GM12864 (cell line): ENCODE data around the gene NUDT8.

Source experiments
- DNase-seq: peaks from one replicate; pipeline ENCODE4 v3.0.0-alpha.2; 2011; ENCODE audit warnings: low read depth
- H3K4me3 ChIP-seq: 2 replicates; pipeline ENCODE4 v1.5.1; 2011; ENCODE audit warnings: mild to moderate bottlenecking, low read depth, low read length, control low read depth
- TF ChIP-seq, protein P1 (sequence below): IDR thresholded peaks from 2 replicates; pipeline ENCODE4 v1.5.1; 2011; ENCODE audit warnings: low read depth, mild to moderate bottlenecking, moderate library complexity, low read length, control low read depth, inconsistent platforms; ENCODE audit errors: missing control alignments

Gene NUDT8

GRCh38 chr11:67588136-67588503 is 41.6 kb downstream of the NUDT8 start:
- no peak overlapping the region for H3K4me3 ChIP-seq
- TF ChIP-seq, protein P1, sequence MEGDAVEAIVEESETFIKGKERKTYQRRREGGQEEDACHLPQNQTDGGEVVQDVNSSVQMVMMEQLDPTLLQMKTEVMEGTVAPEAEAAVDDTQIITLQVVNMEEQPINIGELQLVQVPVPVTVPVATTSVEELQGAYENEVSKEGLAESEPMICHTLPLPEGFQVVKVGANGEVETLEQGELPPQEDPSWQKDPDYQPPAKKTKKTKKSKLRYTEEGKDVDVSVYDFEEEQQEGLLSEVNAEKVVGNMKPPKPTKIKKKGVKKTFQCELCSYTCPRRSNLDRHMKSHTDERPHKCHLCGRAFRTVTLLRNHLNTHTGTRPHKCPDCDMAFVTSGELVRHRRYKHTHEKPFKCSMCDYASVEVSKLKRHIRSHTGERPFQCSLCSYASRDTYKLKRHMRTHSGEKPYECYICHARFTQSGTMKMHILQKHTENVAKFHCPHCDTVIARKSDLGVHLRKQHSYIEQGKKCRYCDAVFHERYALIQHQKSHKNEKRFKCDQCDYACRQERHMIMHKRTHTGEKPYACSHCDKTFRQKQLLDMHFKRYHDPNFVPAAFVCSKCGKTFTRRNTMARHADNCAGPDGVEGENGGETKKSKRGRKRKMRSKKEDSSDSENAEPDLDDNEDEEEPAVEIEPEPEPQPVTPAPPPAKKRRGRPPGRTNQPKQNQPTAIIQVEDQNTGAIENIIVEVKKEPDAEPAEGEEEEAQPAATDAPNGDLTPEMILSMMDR, result no peak
- DNase-seq, result no peak

- DNase-seq, result no peak
- H3K4me3 ChIP-seq, result no peak overlapping the region
These were observed 43.0 kb downstream of the NUDT8 start for GRCh38 chr11:67586568-67587250.

GRCh38 chr11:67585911-67586310 is 43.8 kb downstream of the NUDT8 start:
- TF ChIP-seq, protein P1, result no peak
- DNase-seq, result no peak
- H3K4me3 ChIP-seq, result no peak overlapping the region

More at GRCh38 chr11:67586568-67587250, 43.0 kb downstream of the NUDT8 start:
- TF ChIP-seq, protein P1, result no peak

- no peak for DNase-seq
- peak overlapping the region; percentile 81 for H3K4me3 ChIP-seq
- TF ChIP-seq, protein P1, result no peak
These were observed 44.6 kb downstream of the NUDT8 start for GRCh38 chr11:67584881-67585873.

GRCh38 chr11:67584205-67584880 is 45.4 kb downstream of the NUDT8 start:
- TF ChIP-seq, protein P1, result no peak
- no peak for DNase-seq
- peak overlapping the region; percentile 81 for H3K4me3 ChIP-seq

DNA sequence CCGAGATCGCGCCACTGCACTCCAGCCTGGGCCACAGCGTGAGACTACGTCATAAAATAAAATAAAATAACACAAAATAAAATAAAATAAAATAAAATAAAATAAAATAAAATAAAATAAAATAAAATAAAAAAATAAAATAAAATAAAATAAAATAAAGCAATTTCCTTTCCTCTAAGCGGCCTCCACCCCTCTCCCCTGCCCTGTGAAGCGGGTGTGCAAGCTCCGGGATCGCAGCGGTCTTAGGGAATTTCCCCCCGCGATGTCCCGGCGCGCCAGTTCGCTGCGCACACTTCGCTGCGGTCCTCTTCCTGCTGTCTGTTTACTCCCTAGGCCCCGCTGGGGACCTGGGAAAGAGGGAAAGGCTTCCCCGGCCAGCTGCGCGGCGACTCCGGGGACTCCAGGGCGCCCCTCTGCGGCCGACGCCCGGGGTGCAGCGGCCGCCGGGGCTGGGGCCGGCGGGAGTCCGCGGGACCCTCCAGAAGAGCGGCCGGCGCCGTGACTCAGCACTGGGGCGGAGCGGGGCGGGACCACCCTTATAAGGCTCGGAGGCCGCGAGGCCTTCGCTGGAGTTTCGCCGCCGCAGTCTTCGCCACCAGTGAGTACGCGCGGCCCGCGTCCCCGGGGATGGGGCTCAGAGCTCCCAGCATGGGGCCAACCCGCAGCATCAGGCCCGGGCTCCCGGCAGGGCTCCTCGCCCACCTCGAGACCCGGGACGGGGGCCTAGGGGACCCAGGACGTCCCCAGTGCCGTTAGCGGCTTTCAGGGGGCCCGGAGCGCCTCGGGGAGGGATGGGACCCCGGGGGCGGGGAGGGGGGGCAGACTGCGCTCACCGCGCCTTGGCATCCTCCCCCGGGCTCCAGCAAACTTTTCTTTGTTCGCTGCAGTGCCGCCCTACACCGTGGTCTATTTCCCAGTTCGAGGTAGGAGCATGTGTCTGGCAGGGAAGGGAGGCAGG is 46.2 kb downstream of the NUDT8 start, which contains the start of gene GSTP1:
GSTP1 (plus strand) TSS at position 566 of the 958 bp plus-strand sequence; CDS start at position 598, 32 bp downstream.
- peak; percentile 54 for DNase-seq
- TF ChIP-seq, protein P1, result peak; percentile 66
- H3K4me3 ChIP-seq, result peak within 1 kb of the TSS; percentile 81
